H1 (cell line): ENCODE results near the gene NT5C. TPM values are rescaled to one million over a fixed set of nuclear protein-coding genes. Genes with fewer than 3 reads are reported as not detected.

ENCODE experiments used
- CHD7 ChIP-seq: fragments of 300-600 bp; sonication (generic); IDR thresholded peaks from 2 replicates; pipeline ENCODE4 v1.7.1; 2012; ENCODE audit warnings: low read length, moderate library complexity, mild to moderate bottlenecking, inconsistent platforms; ENCODE audit not compliant: insufficient replicate concordance
- POLR2AphosphoS5 ChIP-seq: IDR thresholded peaks from 2 replicates; pipeline ENCODE4 v1.6.1; 2011; ENCODE audit warnings: low read depth, low read length
- SAP30 ChIP-seq: fragments of 300-600 bp; sonication (generic); IDR thresholded peaks from 2 replicates; pipeline ENCODE4 v1.7.1; 2012; ENCODE audit warnings: low read length, moderate library complexity, mild to moderate bottlenecking, inconsistent platforms; ENCODE audit not compliant: insufficient read depth, insufficient replicate concordance
- SUZ12 ChIP-seq: fragments of 200-600 bp; sonication (generic); IDR thresholded peaks from 2 replicates; pipeline ENCODE4 v1.6.1; 2012; ENCODE audit warnings: mild to moderate bottlenecking, inconsistent platforms, low read length, moderate library complexity, mixed read lengths
- TBP ChIP-seq: IDR thresholded peaks from 2 replicates; pipeline ENCODE4 v1.6.1; 2011; ENCODE audit warnings: low read depth, low read length, improper control_type of control experiment
- polyA plus RNA-seq, 7 experiments: library from polyadenylated mRNA; depleted of rRNA in 3 of 7; stranded (reverse) in 5 of 7; unstranded in 2 of 7; fragments of >200 nt in 5 of 7; fragments of 200-250 nt in 2 of 7; gene quantifications; 1 replicate in 5 of 7; 2 replicates in 1 of 7; 4 replicates in 1 of 7; pipeline versions ENCODE4 v1.2.1 to v1.2.3, GENCODE V29; 2011 to 2013; ENCODE audit warnings: missing spikeins in 2 of 7, mixed read lengths in 2 of 7
- total RNA-seq: library from RNA; stranded (reverse); fragmentation: NEBNext Ultra II Directional; extraction: Animal tissue kit (Norgen Biotek cat#: 25700); gene quantifications from 2 replicates; pipeline ENCODE4 v1.2.1, GENCODE V29; 2021
- TF ChIP-seq, protein P1 (sequence below), 3 experiments: IDR thresholded peaks; 1 replicate in 2 of 3; 2 replicates in 1 of 3; pipeline versions ENCODE4 v1.5.1 to v1.6.1; 2011; ENCODE audit warnings: low read length in 3 of 3, mild to moderate bottlenecking in 3 of 3, inconsistent platforms in 2 of 3, low read depth in 1 of 3, moderate library complexity in 1 of 3; ENCODE audit not compliant: insufficient read depth in 1 of 3; ENCODE audit errors: control extremely low read depth in 1 of 3

The NT5C gene
- total and polyA plus RNA-seq, 2 of the 8 experiments (the other 6 are each of a cell fraction or from before 2014, with no cell fraction given) = 52.1 to 66.4 TPM

GRCh38 chr17:75109407-75110233 lies 21.9 kb downstream of the NT5C start, which contains the start of gene ARMC7 (continued):
- TF ChIP-seq CHD7 = no peak
- TF ChIP-seq SUZ12 = no peak
- TF ChIP-seq SAP30 = peak; percentile 44
- peak; percentile 63 for TF ChIP-seq POLR2AphosphoS5
- TF ChIP-seq, protein P1, sequence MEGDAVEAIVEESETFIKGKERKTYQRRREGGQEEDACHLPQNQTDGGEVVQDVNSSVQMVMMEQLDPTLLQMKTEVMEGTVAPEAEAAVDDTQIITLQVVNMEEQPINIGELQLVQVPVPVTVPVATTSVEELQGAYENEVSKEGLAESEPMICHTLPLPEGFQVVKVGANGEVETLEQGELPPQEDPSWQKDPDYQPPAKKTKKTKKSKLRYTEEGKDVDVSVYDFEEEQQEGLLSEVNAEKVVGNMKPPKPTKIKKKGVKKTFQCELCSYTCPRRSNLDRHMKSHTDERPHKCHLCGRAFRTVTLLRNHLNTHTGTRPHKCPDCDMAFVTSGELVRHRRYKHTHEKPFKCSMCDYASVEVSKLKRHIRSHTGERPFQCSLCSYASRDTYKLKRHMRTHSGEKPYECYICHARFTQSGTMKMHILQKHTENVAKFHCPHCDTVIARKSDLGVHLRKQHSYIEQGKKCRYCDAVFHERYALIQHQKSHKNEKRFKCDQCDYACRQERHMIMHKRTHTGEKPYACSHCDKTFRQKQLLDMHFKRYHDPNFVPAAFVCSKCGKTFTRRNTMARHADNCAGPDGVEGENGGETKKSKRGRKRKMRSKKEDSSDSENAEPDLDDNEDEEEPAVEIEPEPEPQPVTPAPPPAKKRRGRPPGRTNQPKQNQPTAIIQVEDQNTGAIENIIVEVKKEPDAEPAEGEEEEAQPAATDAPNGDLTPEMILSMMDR (IDR thresholded peaks at IDR 0.05; ENCODE audit: control extremely low read depth in 1 of 3, insufficient read depth in 1 of 3, low read depth in 1 of 3, low read length in 3 of 3) = no peak
- 0 out of 2 replicates have a peak, but pooled peaks have one; percentile 54 for TF ChIP-seq TBP
